Measurements from ENCODE around the gene EIF4EBP3. TPM values are rescaled to one million over a fixed set of nuclear protein-coding genes. Genes with fewer than 3 reads are reported as not detected.

The EIF4EBP3 gene
- total and polyA plus RNA-seq, 4 donors: 5.2 to 69.5 (median 20.4) TPM

- H3K27me3 ChIP-seq (ENCODE audit: control insufficient read depth in 3 of 3, insufficient read depth in 3 of 3, low read length in 2 of 3): no peaks in the 10 kb centered on the region
- ATAC-seq (ENCODE audit: insufficient read depth, low FRiP score) (no peak), DNase-seq (no peak)
- H3K27ac ChIP-seq (ENCODE audit: low read depth in 1 of 2, low read length in 1 of 2): no peak overlapping the region
- H3K9ac ChIP-seq (ENCODE audit: insufficient read depth in 1 of 2, low read length in 2 of 2): no peak overlapping the region
- H3K4me3 ChIP-seq: no peak overlapping the region
- peaks cover 19 to 63% (median 32%) of the 10 kb centered on the region in 4 donors for H3K36me3 ChIP-seq (ENCODE audit: control insufficient read depth in 4 of 4, insufficient read depth in 4 of 4, low read length in 4 of 4)
- H3K9me3 ChIP-seq (ENCODE audit: control insufficient read depth in 4 of 4, insufficient read depth in 3 of 4, low read length in 3 of 4): no peaks in the 10 kb centered on the region
- no peak for TF ChIP-seq CTCF (IDR thresholded peaks at IDR 0.05; ENCODE audit: control extremely low read depth, extremely low read depth)
- WGBS, 2 donors: 94 to 100% methylated on average over 1 of the region's 1 CpG
- H3K4me1 ChIP-seq (ENCODE audit: control insufficient read depth in 5 of 5, insufficient read depth in 5 of 5, low read length in 5 of 5): no peaks in the 10 kb centered on the region
Observed at GRCh38 chr5:140540227-140540626, 7.2 kb upstream of the EIF4EBP3 start.

GRCh38 chr5:140542972-140543371 lies 4.5 kb upstream of the EIF4EBP3 start:
- no peak for ATAC-seq (ENCODE audit: insufficient read depth, low FRiP score)
- 96 to 98% methylated on average over 5 of the region's 5 CpGs for WGBS, 2 donors
- no peak for TF ChIP-seq CTCF (IDR thresholded peaks at IDR 0.05; ENCODE audit: control extremely low read depth, extremely low read depth)
- H3K9ac ChIP-seq (ENCODE audit: insufficient read depth in 1 of 2, low read length in 2 of 2): no peak overlapping the region
- no peak overlapping the region for H3K4me3 ChIP-seq
- H3K9me3 ChIP-seq (ENCODE audit: control insufficient read depth in 4 of 4, insufficient read depth in 3 of 4, low read length in 3 of 4): no peaks in the 10 kb centered on the region
- H3K4me1 ChIP-seq (ENCODE audit: control insufficient read depth in 5 of 5, insufficient read depth in 5 of 5, low read length in 5 of 5): peaks cover under 1 to 13% (median 6%) of the 10 kb centered on the region in 5 donors
- H3K36me3 ChIP-seq (ENCODE audit: control insufficient read depth in 4 of 4, insufficient read depth in 4 of 4, low read length in 4 of 4): peaks cover 14 to 55% (median 31%) of the 10 kb centered on the region in 4 donors
- H3K27me3 ChIP-seq (ENCODE audit: control insufficient read depth in 3 of 3, insufficient read depth in 3 of 3, low read length in 2 of 3): no peaks in the 10 kb centered on the region
- DNase-seq: no peak
- no peak overlapping the region for H3K27ac ChIP-seq (ENCODE audit: low read depth in 1 of 2, low read length in 1 of 2)

- DNase-seq: no peak
- TF ChIP-seq CTCF (IDR thresholded peaks at IDR 0.05; ENCODE audit: control extremely low read depth, extremely low read depth): no peak
- 96 to 97% methylated on average over 7 of the region's 7 CpGs for WGBS, 2 donors
- H3K9ac ChIP-seq (ENCODE audit: insufficient read depth in 1 of 2, low read length in 2 of 2): no peak overlapping the region
- no peak for ATAC-seq (ENCODE audit: insufficient read depth, low FRiP score)
- H3K36me3 ChIP-seq (ENCODE audit: control insufficient read depth in 4 of 4, insufficient read depth in 4 of 4, low read length in 4 of 4): peaks cover 17 to 42% (median 24%) of the 10 kb centered on the region in 4 donors
- H3K27ac ChIP-seq (ENCODE audit: low read depth in 1 of 2, low read length in 1 of 2): no peak overlapping the region
- peaks cover 11 to 32% (median 24%) of the 10 kb centered on the region in 5 donors for H3K4me1 ChIP-seq (ENCODE audit: control insufficient read depth in 5 of 5, insufficient read depth in 5 of 5, low read length in 5 of 5)
- H3K9me3 ChIP-seq (ENCODE audit: control insufficient read depth in 4 of 4, insufficient read depth in 3 of 4, low read length in 3 of 4): no peaks in the 10 kb centered on the region
- H3K27me3 ChIP-seq (ENCODE audit: control insufficient read depth in 3 of 3, insufficient read depth in 3 of 3, low read length in 2 of 3): no peaks in the 10 kb centered on the region
- no peak overlapping the region for H3K4me3 ChIP-seq
Observed at GRCh38 chr5:140544986-140545385, 2.5 kb upstream of the EIF4EBP3 start.

GRCh38 chr5:140545606-140546005 lies 1.9 kb upstream of the EIF4EBP3 start:
- Histone ChIP-seq H3K4me3 (no peak overlapping the region), H3K27me3 (ENCODE audit: control insufficient read depth in 3 of 3, insufficient read depth in 3 of 3, low read length in 2 of 3) (no peaks in the 10 kb centered on the region), H3K4me1 (ENCODE audit: control insufficient read depth in 5 of 5, insufficient read depth in 5 of 5, low read length in 5 of 5) (peaks cover 11 to 32% (median 24%) of the 10 kb centered on the region in 5 donors), H3K36me3 (ENCODE audit: control insufficient read depth in 4 of 4, insufficient read depth in 4 of 4, low read length in 4 of 4) (peaks cover 20 to 42% (median 23%) of the 10 kb centered on the region in 4 donors), H3K27ac (ENCODE audit: low read depth in 1 of 2, low read length in 1 of 2) (no peak overlapping the region), H3K9ac (ENCODE audit: insufficient read depth in 1 of 2, low read length in 2 of 2) (no peak overlapping the region), H3K9me3 (ENCODE audit: control insufficient read depth in 4 of 4, insufficient read depth in 3 of 4, low read length in 3 of 4) (no peaks in the 10 kb centered on the region)
- WGBS, 2 donors: 98% methylated on average over 10 of the region's 10 CpGs
- no peak for ATAC-seq (ENCODE audit: insufficient read depth, low FRiP score)
- no peak for DNase-seq
- TF ChIP-seq CTCF (IDR thresholded peaks at IDR 0.05; ENCODE audit: control extremely low read depth, extremely low read depth): no peak
